ENCODE results near the gene ADAM22.

ADAM22 gene

GRCh38 chr7:88101769-88102168, 167.7 kb downstream of the ADAM22 start:
- H3K4me3 ChIP-seq (ENCODE audit: low read length) = no peak overlapping the region
- no peaks in the 10 kb centered on the region for H3K9me3 ChIP-seq (ENCODE audit: control insufficient read depth, insufficient read depth, low read length)
- no peaks in the 10 kb centered on the region for H3K36me3 ChIP-seq (ENCODE audit: control insufficient read depth, low read length)
- no peaks in the 10 kb centered on the region for H4K20me1 ChIP-seq (ENCODE audit: control insufficient read depth, insufficient read depth, low read depth, low read length)
- H3K27ac ChIP-seq (ENCODE audit: low read depth, low read length) = no peak overlapping the region
- H3K4me1 ChIP-seq (ENCODE audit: control insufficient read depth, low read length) = no peaks in the 10 kb centered on the region
- no peaks in the 10 kb centered on the region for H3K9me2 ChIP-seq (replicated peaks; ENCODE audit: control insufficient read depth, low read length)
- no peaks in the 10 kb centered on the region for H3K79me2 ChIP-seq (ENCODE audit: control insufficient read depth, low read length)
- TF ChIP-seq CTCF (IDR thresholded peaks at IDR 0.05; ENCODE audit: low read depth, low read length, poor library complexity, severe bottlenecking) (no peak), EZH2phosphoT487 (IDR thresholded peaks at IDR 0.05; ENCODE audit: borderline replicate concordance, low read length) (no peak)
- H3K4me2 ChIP-seq (ENCODE audit: low read length) = no peak overlapping the region
- H3K27me3 ChIP-seq (ENCODE audit: control insufficient read depth, low read length) = no peaks in the 10 kb centered on the region
- H3F3A ChIP-seq (ENCODE audit: control insufficient read depth, insufficient read depth) = no peaks in the 10 kb centered on the region

- no peaks in the 10 kb centered on the region for H3K9me3 ChIP-seq (ENCODE audit: control insufficient read depth, insufficient read depth, low read length)
- H3K27ac ChIP-seq (ENCODE audit: low read depth, low read length) = no peak overlapping the region
- H3K4me3 ChIP-seq (ENCODE audit: low read length) = no peak overlapping the region
- H3K79me2 ChIP-seq (ENCODE audit: control insufficient read depth, low read length) = no peaks in the 10 kb centered on the region
- no peaks in the 10 kb centered on the region for H3K9me2 ChIP-seq (replicated peaks; ENCODE audit: control insufficient read depth, low read length)
- no peaks in the 10 kb centered on the region for H3K27me3 ChIP-seq (ENCODE audit: control insufficient read depth, low read length)
- TF ChIP-seq EZH2phosphoT487 (IDR thresholded peaks at IDR 0.05; ENCODE audit: borderline replicate concordance, low read length) (no peak), CTCF (IDR thresholded peaks at IDR 0.05; ENCODE audit: low read depth, low read length, poor library complexity, severe bottlenecking) (no peak)
- no peaks in the 10 kb centered on the region for H4K20me1 ChIP-seq (ENCODE audit: control insufficient read depth, insufficient read depth, low read depth, low read length)
- no peaks in the 10 kb centered on the region for H3F3A ChIP-seq (ENCODE audit: control insufficient read depth, insufficient read depth)
- no peak overlapping the region for H3K4me2 ChIP-seq (ENCODE audit: low read length)
- H3K4me1 ChIP-seq (ENCODE audit: control insufficient read depth, low read length) = no peaks in the 10 kb centered on the region
- no peaks in the 10 kb centered on the region for H3K36me3 ChIP-seq (ENCODE audit: control insufficient read depth, low read length)
Measured at GRCh38 chr7:88102675-88103074, 168.6 kb downstream of the ADAM22 start.

- H4K20me1 ChIP-seq (ENCODE audit: control insufficient read depth, insufficient read depth, low read depth, low read length) = no peaks in the 10 kb centered on the region
Measured at GRCh38 chr7:88104732-88105131, 170.7 kb downstream of the ADAM22 start.

More at GRCh38 chr7:88104732-88105131, 170.7 kb downstream of the ADAM22 start:
- Histone ChIP-seq H3K4me1 (ENCODE audit: control insufficient read depth, low read length) (no peaks in the 10 kb centered on the region), H3K4me3 (ENCODE audit: low read length) (no peak overlapping the region), H3K79me2 (ENCODE audit: control insufficient read depth, low read length) (no peaks in the 10 kb centered on the region), H3K9me2 (replicated peaks; ENCODE audit: control insufficient read depth, low read length) (no peaks in the 10 kb centered on the region), H3K36me3 (ENCODE audit: control insufficient read depth, low read length) (no peaks in the 10 kb centered on the region), H3K9me3 (ENCODE audit: control insufficient read depth, insufficient read depth, low read length) (no peaks in the 10 kb centered on the region), H3F3A (ENCODE audit: control insufficient read depth, insufficient read depth) (no peaks in the 10 kb centered on the region), H3K27me3 (ENCODE audit: control insufficient read depth, low read length) (no peaks in the 10 kb centered on the region), H3K4me2 (ENCODE audit: low read length) (no peak overlapping the region), H3K27ac (ENCODE audit: low read depth, low read length) (no peak overlapping the region)
- TF ChIP-seq CTCF (IDR thresholded peaks at IDR 0.05; ENCODE audit: low read depth, low read length, poor library complexity, severe bottlenecking) = no peak
- no peak for TF ChIP-seq EZH2phosphoT487 (IDR thresholded peaks at IDR 0.05; ENCODE audit: borderline replicate concordance, low read length)

Measured in DOHH2 (cell line).